ENCODE measurements around the gene KIAA0513.

GRCh38 chr16:85068746-85069145 is 41.2 kb downstream of the KIAA0513 start:
- no peak for TF ChIP-seq CTCF (IDR thresholded peaks at IDR 0.05)
- no peak for TF ChIP-seq POLR2AphosphoS5 (IDR thresholded peaks at IDR 0.05)
